Measurements from ENCODE around the gene KCNF1.

DNA sequence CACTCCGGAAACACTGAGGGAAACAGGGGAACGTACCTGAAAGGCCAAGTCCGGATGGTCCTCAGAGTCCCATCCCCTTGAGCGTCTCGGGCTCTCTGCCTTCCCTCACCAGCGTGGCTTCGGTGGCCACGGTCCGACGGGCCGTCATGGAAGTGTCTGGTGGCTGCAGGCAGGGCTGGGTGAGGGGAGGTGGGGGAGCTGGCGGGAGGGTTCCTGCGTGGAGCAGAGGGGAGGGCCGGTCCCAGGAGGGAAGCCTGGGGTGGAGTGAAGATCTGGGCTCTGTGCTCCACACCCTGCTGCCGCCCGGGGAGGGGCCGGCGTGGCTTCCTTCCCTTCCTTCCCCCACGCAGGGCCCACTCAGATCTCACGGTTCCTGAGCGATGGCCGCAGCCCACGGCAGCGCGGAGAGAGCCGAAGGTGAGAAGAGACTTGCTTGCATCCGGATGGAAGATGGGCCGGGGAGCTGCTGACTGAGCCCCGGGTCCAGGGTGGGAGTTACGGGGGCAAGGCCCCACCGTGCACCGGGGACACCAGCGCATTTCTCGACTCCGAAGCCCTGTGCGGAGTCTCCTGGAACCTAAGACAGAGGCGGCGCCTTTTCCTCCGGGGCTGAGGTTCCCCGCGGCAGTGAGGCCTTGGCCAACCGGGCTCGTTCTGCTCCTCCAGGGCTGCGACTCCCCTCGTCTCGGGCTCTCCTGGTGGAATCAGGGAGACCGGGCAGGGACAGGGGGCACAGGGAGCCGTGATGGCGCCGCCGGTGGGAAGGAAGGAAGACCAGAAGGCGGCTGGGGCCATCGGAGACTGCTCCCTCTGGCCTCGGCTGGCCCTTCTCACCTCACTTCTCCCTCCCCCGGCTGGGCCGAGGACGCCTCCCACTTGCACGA, 49.1 kb downstream of the KCNF1 start:
- TF ChIP-seq, protein P1, sequence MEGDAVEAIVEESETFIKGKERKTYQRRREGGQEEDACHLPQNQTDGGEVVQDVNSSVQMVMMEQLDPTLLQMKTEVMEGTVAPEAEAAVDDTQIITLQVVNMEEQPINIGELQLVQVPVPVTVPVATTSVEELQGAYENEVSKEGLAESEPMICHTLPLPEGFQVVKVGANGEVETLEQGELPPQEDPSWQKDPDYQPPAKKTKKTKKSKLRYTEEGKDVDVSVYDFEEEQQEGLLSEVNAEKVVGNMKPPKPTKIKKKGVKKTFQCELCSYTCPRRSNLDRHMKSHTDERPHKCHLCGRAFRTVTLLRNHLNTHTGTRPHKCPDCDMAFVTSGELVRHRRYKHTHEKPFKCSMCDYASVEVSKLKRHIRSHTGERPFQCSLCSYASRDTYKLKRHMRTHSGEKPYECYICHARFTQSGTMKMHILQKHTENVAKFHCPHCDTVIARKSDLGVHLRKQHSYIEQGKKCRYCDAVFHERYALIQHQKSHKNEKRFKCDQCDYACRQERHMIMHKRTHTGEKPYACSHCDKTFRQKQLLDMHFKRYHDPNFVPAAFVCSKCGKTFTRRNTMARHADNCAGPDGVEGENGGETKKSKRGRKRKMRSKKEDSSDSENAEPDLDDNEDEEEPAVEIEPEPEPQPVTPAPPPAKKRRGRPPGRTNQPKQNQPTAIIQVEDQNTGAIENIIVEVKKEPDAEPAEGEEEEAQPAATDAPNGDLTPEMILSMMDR (IDR thresholded peaks at IDR 0.05): no peak
- TF ChIP-seq POLR2A (IDR thresholded peaks at IDR 0.05): no peak
- no peak for TF ChIP-seq POLR2AphosphoS5 (IDR thresholded peaks at IDR 0.05)
- no peak for TF ChIP-seq EP300 (IDR thresholded peaks at IDR 0.05)
